BJ (cell line): Measurements from ENCODE around the gene SOBP. TPM values are rescaled to one million over a fixed set of nuclear protein-coding genes. Genes with fewer than 3 reads are reported as not detected.

Source experiments
- CTCF ChIA-PET: fragments of 350-600 bp; formaldehyde crosslinking; extraction: SDS; loops from one replicate; lab custom pipeline; 2021; ENCODE audit warnings: antibody characterized with exemption, inconsistent platforms; lab: Yijun Ruan, JAX
- POLR2A ChIA-PET: fragments of 300-600 bp; sonication (Branson Sonifier 250); formaldehyde crosslinking; extraction: SDS; loops from one replicate; lab custom pipeline; 2021; ENCODE audit warnings: antibody characterized with exemption; lab: Charles Lee
- DNase-seq: peaks from one replicate; pipeline ENCODE4 v3.0.0-alpha.2; 2011; ENCODE audit warnings: low read depth
- H3K27me3 ChIP-seq: 2 replicates; pipeline ENCODE4 v1.6.0; 2011; ENCODE audit warnings: low read length; ENCODE audit not compliant: control insufficient read depth, insufficient read depth
- H3K36me3 ChIP-seq: 2 replicates; pipeline ENCODE4 v1.5.1; 2011; ENCODE audit warnings: low read length; ENCODE audit not compliant: control insufficient read depth, insufficient read depth
- H3K4me3 ChIP-seq: 2 replicates; pipeline ENCODE4 v1.5.1; 2011; ENCODE audit warnings: low read depth, mild to moderate bottlenecking, control low read depth, low read length
- polyA plus RNA-seq: library from polyadenylated mRNA; depleted of rRNA; stranded (reverse); fragments of >200 nt; gene quantifications from 2 replicates; pipeline ENCODE4 v1.2.3, GENCODE V29; 2011
- TF ChIP-seq, protein P1 (sequence below): IDR thresholded peaks from 2 replicates; pipeline ENCODE4 v1.5.1; 2011; ENCODE audit warnings: low read depth, mild to moderate bottlenecking, control low read depth, inconsistent platforms, low read length, moderate library complexity; ENCODE audit not compliant: insufficient read depth

The SOBP gene
- polyA plus RNA-seq, 1 experiment: not detected

DNA sequence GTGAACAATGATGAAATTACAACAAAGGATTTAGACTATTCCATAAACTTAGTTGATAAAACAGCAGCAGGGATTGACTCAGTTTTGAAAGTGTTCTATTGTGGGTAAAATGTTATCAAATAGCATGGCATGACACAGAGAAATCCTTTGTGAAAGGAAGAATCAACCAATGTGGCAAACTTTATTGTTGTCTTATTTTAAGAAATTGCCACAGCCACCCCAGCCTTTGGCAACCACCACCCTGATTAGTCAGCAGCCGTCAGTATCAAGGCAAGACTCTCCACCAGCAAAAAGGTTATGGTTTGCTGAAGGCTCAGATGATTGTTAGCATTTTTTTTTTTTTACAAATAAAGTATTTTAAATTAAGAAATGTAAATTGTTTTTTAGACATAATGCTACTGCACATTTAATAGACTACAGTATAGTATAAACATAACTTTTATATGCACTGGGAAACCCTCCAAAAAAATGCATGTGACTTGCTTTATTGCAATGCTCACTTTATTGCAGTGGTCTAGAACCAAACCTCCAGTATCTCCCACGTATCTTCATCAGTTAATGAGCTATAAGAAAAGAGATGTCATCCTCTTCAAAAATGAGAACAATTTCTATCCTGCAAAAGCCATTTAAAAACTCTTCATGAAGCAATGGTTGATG is 162.7 kb downstream of the SOBP start:
- Histone ChIP-seq H3K27me3 (no peaks in the 10 kb centered on the region), H3K4me3 (no peak overlapping the region), H3K36me3 (no peaks in the 10 kb centered on the region)
- TF ChIP-seq, protein P1, sequence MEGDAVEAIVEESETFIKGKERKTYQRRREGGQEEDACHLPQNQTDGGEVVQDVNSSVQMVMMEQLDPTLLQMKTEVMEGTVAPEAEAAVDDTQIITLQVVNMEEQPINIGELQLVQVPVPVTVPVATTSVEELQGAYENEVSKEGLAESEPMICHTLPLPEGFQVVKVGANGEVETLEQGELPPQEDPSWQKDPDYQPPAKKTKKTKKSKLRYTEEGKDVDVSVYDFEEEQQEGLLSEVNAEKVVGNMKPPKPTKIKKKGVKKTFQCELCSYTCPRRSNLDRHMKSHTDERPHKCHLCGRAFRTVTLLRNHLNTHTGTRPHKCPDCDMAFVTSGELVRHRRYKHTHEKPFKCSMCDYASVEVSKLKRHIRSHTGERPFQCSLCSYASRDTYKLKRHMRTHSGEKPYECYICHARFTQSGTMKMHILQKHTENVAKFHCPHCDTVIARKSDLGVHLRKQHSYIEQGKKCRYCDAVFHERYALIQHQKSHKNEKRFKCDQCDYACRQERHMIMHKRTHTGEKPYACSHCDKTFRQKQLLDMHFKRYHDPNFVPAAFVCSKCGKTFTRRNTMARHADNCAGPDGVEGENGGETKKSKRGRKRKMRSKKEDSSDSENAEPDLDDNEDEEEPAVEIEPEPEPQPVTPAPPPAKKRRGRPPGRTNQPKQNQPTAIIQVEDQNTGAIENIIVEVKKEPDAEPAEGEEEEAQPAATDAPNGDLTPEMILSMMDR: no peak
- ChIA-PET POLR2A (no interaction called here), CTCF (no interaction called here)
- DNase-seq: no peak

DNA sequence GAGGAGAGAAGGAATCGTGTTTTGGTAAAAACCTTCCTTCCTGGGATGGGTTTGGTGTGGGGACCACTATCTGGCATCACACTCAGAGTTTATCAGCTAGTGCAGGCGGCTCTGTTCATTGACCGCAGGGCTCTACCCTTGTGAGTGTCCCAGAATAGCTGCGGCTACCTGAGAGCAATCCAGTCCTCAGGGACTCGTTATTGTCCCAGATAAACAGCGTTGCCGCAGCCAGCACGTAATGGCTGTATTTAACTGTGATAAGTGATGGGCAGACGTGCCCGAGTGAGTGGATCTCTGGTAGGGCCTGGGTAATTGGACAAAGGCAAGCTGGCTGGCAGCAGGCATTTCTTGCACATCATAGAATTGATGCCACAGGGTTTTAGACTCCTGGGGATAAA is 163.3 kb downstream of the SOBP start:
- CTCF ChIA-PET: no interaction called here
- Histone ChIP-seq H3K27me3 (no peaks in the 10 kb centered on the region), H3K36me3 (no peaks in the 10 kb centered on the region), H3K4me3 (no peak overlapping the region)
- POLR2A ChIA-PET: no interaction called here
- TF ChIP-seq, protein P1: no peak
- DNase-seq: no peak

DNA sequence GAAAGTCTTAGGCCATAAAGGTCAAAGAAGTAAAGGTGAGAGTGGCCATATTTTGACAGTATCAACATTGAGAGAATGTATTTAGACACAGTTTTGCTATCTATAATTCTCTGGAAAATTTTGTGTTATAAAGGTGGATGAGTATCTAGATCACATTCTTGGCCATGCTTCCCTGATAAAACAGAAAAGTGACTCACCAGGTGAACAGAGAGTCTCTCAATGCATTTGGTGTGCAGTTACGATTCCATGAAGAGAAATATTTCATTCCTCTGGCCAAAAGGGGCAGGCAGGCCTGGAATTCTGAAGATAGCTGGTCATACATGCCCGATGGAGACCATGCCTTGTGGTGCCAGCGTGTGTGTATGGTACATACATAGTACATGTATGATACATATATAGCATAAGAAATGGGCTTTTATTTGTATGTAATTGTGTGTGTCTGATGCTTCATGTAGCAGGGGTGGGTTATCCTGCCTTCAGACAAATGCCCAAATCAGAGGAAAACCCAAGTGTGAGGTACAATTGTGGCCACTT is 164.0 kb downstream of the SOBP start:
- Histone ChIP-seq H3K36me3 (no peaks in the 10 kb centered on the region), H3K4me3 (no peak overlapping the region), H3K27me3 (no peaks in the 10 kb centered on the region)
- POLR2A ChIA-PET: no interaction called here
- CTCF ChIA-PET: no interaction called here
- TF ChIP-seq, protein P1: no peak
- DNase-seq: no peak

DNA sequence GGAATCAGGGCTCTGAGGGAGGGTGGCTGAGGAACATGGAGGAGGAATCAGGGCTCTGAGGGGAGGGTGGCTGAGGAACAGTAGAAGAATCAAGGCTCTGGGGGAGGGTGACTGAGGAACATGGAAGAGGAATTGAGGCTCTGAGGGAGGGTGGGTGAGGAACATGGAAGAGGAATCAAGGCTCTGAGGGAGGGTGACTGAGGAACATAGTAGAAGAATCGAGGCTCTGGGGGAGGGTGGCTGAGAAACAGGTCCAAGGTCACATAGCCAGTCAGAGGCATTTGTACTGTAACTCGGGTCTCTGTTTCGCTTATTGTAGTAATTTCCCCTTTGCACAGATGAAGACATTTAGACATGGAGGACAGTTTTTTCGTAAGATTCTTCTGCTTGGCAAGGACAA is 164.8 kb downstream of the SOBP start:
- ChIA-PET POLR2A (no interaction called here), CTCF (interaction anchor here (1.5 kb wide), 1 partner anchor 20 kb away, joined by 4 read pairs; no protein-coding TSS in a partner anchor)
- H3K4me3 ChIP-seq: no peak overlapping the region
- no peak for DNase-seq
- no peaks in the 10 kb centered on the region for H3K36me3 ChIP-seq
- TF ChIP-seq, protein P1: no peak
- no peaks in the 10 kb centered on the region for H3K27me3 ChIP-seq

DNA sequence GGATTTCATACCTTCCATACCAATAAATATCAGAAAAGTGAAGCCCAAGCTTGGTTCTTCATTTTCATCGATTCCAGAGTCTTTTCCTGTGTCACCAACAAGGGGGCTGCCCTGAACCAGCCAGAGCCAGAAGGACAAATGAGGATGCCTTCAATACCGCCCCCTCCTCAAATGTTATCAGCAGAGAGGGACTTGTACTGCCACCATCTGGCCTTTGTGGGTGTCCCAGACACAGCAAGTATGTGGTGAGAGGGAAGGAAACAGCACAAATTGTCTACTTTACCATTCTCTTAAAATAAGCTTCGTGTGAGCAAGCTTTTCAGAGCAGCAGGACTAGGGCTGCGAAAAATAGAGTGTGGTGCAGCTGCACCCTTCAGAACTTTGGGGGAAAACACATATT is 165.3 kb downstream of the SOBP start:
- CTCF ChIA-PET: interaction anchor here (1.5 kb wide), 1 partner anchor 19 kb away, joined by 4 read pairs; no protein-coding TSS in a partner anchor

More for the DNA sequence above, 165.3 kb downstream of the SOBP start:
- Histone ChIP-seq H3K27me3 (no peaks in the 10 kb centered on the region), H3K36me3 (no peaks in the 10 kb centered on the region), H3K4me3 (no peak overlapping the region)
- no peak for DNase-seq
- POLR2A ChIA-PET: no interaction called here
- TF ChIP-seq, protein P1: no peak
